OCI-LY7 (cell line): ENCODE measurements around the gene CSRNP3.

ENCODE experiments used
- CTCF ChIP-seq: fragments of 200-600 bp; sonication (generic); conservative IDR thresholded peaks from 2 replicates; pipeline ENCODE4 v1.5.1; 2014; ENCODE audit warnings: mild to moderate bottlenecking, antibody characterized with exemption, low read length, moderate library complexity, mixed read lengths
- EZH2phosphoT487 ChIP-seq: fragments of 200-600 bp; sonication (generic); IDR thresholded peaks from 2 replicates; pipeline ENCODE4 v1.6.1; 2018; ENCODE audit warnings: low read depth, borderline replicate concordance, mild to moderate bottlenecking, mixed run types, antibody characterized with exemption, low read length, moderate library complexity, mixed read lengths

GRCh38 chr2:165494573-165494972 lies 25.1 kb downstream of the CSRNP3 start:
- TF ChIP-seq CTCF (no peak), EZH2phosphoT487 (no peak)
